ENCODE data around the gene MYLK. TPM values are rescaled to one million over a fixed set of nuclear protein-coding genes. Genes with fewer than 3 reads are reported as not detected.

The MYLK gene
- total and polyA plus RNA-seq, 8 donors, result 35.1 to 916 (median 340) TPM

DNA sequence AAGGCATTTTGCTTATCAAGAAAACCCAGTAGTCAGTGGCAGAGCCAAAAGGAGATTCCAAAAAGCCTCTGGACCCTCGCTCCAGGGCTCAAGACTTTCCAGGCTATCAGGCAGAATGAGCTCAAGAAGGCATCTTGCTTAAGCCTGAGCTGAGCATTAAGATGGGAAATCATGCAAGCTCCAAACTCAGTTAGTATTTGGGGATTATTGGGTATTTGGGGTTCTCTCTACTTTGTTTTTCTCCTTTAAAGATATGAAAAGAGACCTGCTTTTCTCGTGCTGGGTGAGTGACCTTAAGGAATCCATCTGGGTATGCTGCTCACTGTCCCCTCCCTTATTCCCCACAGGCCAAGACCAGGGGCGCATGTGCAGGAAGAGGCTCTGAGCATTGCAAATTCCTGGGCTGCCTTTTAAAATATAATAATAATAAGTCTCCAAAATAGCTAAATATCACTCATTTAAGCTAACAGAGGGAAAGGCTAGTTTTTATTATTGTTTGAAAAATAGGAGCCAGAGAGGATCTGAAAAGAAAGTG is 223.9 kb downstream of the MYLK start:
- DNase-seq, result no peak
- H3K4me1 ChIP-seq, result peaks cover 26 to 76% (median 59%) of the 10 kb centered on the region in 4 donors
- no peak for TF ChIP-seq POLR2AphosphoS5 (IDR thresholded peaks at IDR 0.05)
- no peak overlapping the region for H3K4me3 ChIP-seq
- H3K9me3 ChIP-seq, result no peaks in the 10 kb centered on the region
- H3K27ac ChIP-seq, result peak overlapping the region in 4 of 5 donors; percentile 70 to 91 (median 82)
- H3K27me3 ChIP-seq, result no peaks in the 10 kb centered on the region
- WGBS, 5 donors, result 59 to 72% (median 66%) methylated on average over 3 of the region's 3 CpGs
- intact Hi-C loops (cut with DNase I; ENCODE audit: low total_unique reads), result no loop called here
- H3K36me3 ChIP-seq, result peaks cover 0 to 40% (median 20%) of the 10 kb centered on the region in 4 donors

DNA sequence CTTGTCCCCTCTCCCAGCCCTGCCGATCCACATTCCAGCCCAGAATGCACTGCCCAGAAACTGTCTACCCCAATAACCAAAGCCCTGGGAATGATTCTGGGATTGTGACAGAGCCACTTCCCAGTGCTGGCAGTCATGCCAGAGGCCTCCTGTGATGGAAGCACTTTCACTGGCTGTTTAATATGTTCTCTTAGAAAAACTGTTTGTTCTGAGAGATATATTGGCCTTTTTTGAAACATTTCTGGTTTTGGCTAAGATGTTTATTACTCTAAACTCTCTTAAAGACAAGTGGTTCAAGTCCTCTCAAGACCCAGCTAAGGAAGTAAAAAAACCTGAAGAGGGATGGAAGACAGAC is 225.3 kb downstream of the MYLK start:
- DNase-seq, result no peak
- peaks cover 0 to 33% (median 13%) of the 10 kb centered on the region in 4 donors for H3K36me3 ChIP-seq
- no peak overlapping the region for H3K4me3 ChIP-seq
- TF ChIP-seq POLR2A (IDR thresholded peaks at IDR 0.05) (no peak), POLR2AphosphoS5 (IDR thresholded peaks at IDR 0.05) (peak in 1 of 3 donors; percentile 87), EP300 (IDR thresholded peaks at IDR 0.05) (peak; percentile 5)
- peaks cover 26 to 88% (median 63%) of the 10 kb centered on the region in 4 donors for H3K4me1 ChIP-seq
- H3K9me3 ChIP-seq, result no peaks in the 10 kb centered on the region
- 43 to 78% (median 63%) methylated on average over 1 of the region's 1 CpG for WGBS, 5 donors
- H3K27ac ChIP-seq, result peak overlapping the region in 4 of 5 donors; percentile 70 to 91 (median 82)
- no peaks in the 10 kb centered on the region for H3K27me3 ChIP-seq
- intact Hi-C loops (cut with DNase I; ENCODE audit: low total_unique reads), result no loop called here

DNA sequence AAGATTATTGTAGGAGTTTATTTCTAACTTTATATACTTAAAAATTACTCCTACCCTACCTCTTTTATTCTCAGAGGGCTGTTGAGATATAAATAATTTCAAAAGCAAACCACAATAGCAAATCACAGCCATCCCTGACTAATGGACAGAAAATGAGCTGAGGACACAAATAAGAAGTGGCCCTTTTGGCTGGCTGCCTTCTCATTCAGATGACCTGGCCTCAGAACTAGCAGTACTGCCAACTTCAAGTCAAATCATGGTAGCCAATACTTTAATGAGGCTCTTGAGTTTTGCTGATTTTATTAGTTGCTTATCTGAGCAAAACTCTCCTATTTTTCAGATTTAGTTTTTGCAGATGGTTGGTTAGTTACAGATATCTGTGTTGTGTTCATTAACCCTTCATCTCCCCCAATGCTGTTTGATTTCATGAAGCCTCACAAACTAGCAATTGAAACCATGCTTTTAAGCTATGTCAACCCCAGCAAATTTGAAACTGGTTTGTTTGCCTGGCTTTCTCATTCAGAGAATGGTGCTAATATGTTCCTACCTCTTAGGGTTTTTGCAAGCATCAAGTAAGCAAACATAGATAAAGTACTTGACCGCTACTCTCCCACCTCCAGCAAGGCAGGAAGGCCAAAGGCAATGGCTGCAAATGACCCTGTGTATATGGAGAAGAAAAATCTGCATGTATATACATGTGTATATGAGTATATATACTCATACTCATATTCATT is 225.8 kb downstream of the MYLK start:
- Histone ChIP-seq H3K4me3 (no peak overlapping the region), H3K36me3 (peaks cover 0 to 27% (median 9%) of the 10 kb centered on the region in 4 donors), H3K9me3 (no peaks in the 10 kb centered on the region), H3K4me1 (peaks cover 26 to 93% (median 66%) of the 10 kb centered on the region in 4 donors), H3K27me3 (no peaks in the 10 kb centered on the region), H3K27ac (peak overlapping the region in 4 of 5 donors; percentile 70 to 91 (median 82))
- WGBS, 5 donors, result 17 to 68% (median 47%) methylated on average over 1 of the region's 1 CpG
- intact Hi-C loops (cut with DNase I; ENCODE audit: low total_unique reads), result no loop called here
- peak in 1 of 2 donors; percentile 61 for DNase-seq
- no peak for TF ChIP-seq EP300 (IDR thresholded peaks at IDR 0.05)
- TF ChIP-seq POLR2AphosphoS5 (IDR thresholded peaks at IDR 0.05), result peak in 2 of 3 donors; percentile 60 to 68

DNA sequence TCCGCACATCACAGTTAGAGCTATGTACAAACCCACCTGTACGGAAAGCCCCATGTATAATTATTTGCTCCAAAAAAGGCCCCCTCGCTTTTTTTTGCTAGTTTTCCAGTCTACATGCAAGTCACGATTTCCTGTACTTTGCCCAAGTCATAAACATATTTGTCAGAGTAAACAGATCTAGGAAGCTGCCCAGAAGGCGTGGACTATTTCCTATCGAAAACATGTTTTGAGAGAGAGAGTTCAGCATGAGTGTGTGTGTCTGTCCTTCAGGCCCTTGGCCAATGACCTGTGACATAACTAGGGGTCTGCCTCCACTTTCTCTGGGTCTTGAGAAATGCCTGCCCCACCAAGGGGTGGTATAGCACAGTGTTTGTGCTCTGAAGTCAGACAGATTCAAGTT is 226.6 kb downstream of the MYLK start:
- Histone ChIP-seq H3K36me3 (peaks cover 0 to 20% (median 6%) of the 10 kb centered on the region in 4 donors), H3K9me3 (no peaks in the 10 kb centered on the region), H3K4me1 (peaks cover 30 to 97% (median 73%) of the 10 kb centered on the region in 4 donors), H3K27me3 (no peaks in the 10 kb centered on the region), H3K4me3 (no peak overlapping the region), H3K27ac (peak overlapping the region; percentile 44 to 91 (median 81))
- intact Hi-C loops (cut with DNase I; ENCODE audit: low total_unique reads), result no loop called here
- peak in 1 of 2 donors; percentile 29 for DNase-seq
- WGBS, 5 donors, result 58 to 69% (median 63%) methylated on average over 6 of the region's 6 CpGs
- TF ChIP-seq POLR2AphosphoS5 (IDR thresholded peaks at IDR 0.05), result peak in 1 of 3 donors; percentile 36
- TF ChIP-seq EP300 (IDR thresholded peaks at IDR 0.05), result no peak
- no peak for TF ChIP-seq POLR2A (IDR thresholded peaks at IDR 0.05)

DNA sequence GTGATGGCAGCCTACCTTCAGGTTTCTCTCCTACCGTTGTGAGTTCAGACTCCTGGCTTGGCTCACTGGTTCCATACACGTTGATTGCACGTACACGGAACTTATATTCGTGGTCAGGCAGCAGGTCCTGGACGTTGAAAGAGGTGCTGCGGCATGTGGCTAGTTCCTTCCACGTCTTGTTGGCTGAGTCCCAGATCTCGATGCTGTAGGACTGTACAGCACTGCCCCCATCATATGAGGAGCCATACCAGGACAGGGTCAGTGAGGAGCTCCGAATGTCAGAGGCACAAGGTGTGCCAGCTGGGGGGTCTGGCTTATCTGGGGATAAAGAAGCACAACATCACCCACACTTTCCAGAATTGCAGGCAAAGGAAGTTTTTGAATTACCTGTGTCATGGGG is 227.0 kb downstream of the MYLK start:
- TF ChIP-seq, protein P1, sequence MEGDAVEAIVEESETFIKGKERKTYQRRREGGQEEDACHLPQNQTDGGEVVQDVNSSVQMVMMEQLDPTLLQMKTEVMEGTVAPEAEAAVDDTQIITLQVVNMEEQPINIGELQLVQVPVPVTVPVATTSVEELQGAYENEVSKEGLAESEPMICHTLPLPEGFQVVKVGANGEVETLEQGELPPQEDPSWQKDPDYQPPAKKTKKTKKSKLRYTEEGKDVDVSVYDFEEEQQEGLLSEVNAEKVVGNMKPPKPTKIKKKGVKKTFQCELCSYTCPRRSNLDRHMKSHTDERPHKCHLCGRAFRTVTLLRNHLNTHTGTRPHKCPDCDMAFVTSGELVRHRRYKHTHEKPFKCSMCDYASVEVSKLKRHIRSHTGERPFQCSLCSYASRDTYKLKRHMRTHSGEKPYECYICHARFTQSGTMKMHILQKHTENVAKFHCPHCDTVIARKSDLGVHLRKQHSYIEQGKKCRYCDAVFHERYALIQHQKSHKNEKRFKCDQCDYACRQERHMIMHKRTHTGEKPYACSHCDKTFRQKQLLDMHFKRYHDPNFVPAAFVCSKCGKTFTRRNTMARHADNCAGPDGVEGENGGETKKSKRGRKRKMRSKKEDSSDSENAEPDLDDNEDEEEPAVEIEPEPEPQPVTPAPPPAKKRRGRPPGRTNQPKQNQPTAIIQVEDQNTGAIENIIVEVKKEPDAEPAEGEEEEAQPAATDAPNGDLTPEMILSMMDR (IDR thresholded peaks at IDR 0.05), result no peak
- TF ChIP-seq POLR2A (IDR thresholded peaks at IDR 0.05) (no peak), EP300 (IDR thresholded peaks at IDR 0.05) (no peak), POLR2AphosphoS5 (IDR thresholded peaks at IDR 0.05) (no peak)
- DNase-seq, result no peak
- Histone ChIP-seq H3K9me3 (no peaks in the 10 kb centered on the region), H3K27ac (peak overlapping the region; percentile 3 to 91 (median 81)), H3K4me1 (peaks cover 31 to 97% (median 77%) of the 10 kb centered on the region in 4 donors), H3K4me3 (no peak overlapping the region), H3K27me3 (no peaks in the 10 kb centered on the region), H3K36me3 (peaks cover 0 to 17% (median 5%) of the 10 kb centered on the region in 4 donors)
- intact Hi-C loops (cut with DNase I; ENCODE audit: low total_unique reads), result no loop called here
- 75 to 89% (median 88%) methylated on average over 10 of the region's 10 CpGs for WGBS, 5 donors

DNA sequence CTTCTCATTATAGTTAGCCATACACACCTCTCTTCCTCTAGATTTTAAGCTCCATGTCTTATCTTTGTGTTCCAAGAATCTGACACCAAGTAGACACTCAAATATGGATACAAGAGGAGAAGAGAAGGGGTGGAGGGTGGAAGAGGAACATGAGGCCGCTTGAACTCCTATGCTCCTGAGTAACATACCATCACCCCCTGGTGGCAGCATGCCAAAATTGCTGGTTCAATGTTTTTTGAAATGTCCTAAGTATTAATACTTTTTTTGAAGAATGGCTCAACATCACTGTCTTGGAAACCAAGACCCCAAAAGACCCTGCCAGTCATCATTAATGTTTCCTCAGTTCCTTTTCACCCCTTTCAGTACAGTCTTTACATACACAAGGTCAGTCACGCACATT is 227.4 kb downstream of the MYLK start:
- Histone ChIP-seq H3K27ac (peak overlapping the region in 4 of 5 donors; percentile 70 to 91 (median 82)), H3K4me3 (no peak overlapping the region), H3K4me1 (peaks cover 31 to 97% (median 77%) of the 10 kb centered on the region in 4 donors), H3K36me3 (peaks cover 0 to 21% (median 6%) of the 10 kb centered on the region in 4 donors), H3K27me3 (no peaks in the 10 kb centered on the region), H3K9me3 (no peaks in the 10 kb centered on the region)
- TF ChIP-seq, protein P1 (IDR thresholded peaks at IDR 0.05), result no peak
- no peak for TF ChIP-seq POLR2A (IDR thresholded peaks at IDR 0.05)
- no peak for TF ChIP-seq EP300 (IDR thresholded peaks at IDR 0.05)
- no peak for TF ChIP-seq POLR2AphosphoS5 (IDR thresholded peaks at IDR 0.05)
- intact Hi-C loops (cut with DNase I; ENCODE audit: low total_unique reads), result no loop called here
- WGBS, 5 donors, result 69 to 88% (median 82%) methylated on average over 2 of the region's 2 CpGs
- DNase-seq, result no peak

Data from stomach (tissue), 9 donors.